Epithelial cell of esophagus (primary cell): ENCODE measurements around the gene KLF1.
A peak's percentile ranks its signal among the peaks of the same experiment; 100 is the strongest.

ENCODE experiments used
- DNase-seq: peaks from one replicate; pipeline ENCODE4 v3.0.0; 2010; ENCODE audit warnings: low read depth
- H3K4me3 ChIP-seq: 2 replicates; pipeline ENCODE4 v1.5.1; 2011; ENCODE audit warnings: mild to moderate bottlenecking, low read length, control low read depth
- TF ChIP-seq, protein P1 (sequence below): IDR thresholded peaks from 2 replicates; pipeline ENCODE4 v1.5.1; 2011; ENCODE audit warnings: low read depth, mild to moderate bottlenecking, low read length, control low read depth, inconsistent platforms; ENCODE audit not compliant: insufficient read depth; ENCODE audit errors: missing control alignments

The KLF1 gene

GRCh38 chr19:12884627-12884925 is 2.4 kb downstream of the KLF1 start:
- DNase-seq: no peak
- TF ChIP-seq, protein P1, sequence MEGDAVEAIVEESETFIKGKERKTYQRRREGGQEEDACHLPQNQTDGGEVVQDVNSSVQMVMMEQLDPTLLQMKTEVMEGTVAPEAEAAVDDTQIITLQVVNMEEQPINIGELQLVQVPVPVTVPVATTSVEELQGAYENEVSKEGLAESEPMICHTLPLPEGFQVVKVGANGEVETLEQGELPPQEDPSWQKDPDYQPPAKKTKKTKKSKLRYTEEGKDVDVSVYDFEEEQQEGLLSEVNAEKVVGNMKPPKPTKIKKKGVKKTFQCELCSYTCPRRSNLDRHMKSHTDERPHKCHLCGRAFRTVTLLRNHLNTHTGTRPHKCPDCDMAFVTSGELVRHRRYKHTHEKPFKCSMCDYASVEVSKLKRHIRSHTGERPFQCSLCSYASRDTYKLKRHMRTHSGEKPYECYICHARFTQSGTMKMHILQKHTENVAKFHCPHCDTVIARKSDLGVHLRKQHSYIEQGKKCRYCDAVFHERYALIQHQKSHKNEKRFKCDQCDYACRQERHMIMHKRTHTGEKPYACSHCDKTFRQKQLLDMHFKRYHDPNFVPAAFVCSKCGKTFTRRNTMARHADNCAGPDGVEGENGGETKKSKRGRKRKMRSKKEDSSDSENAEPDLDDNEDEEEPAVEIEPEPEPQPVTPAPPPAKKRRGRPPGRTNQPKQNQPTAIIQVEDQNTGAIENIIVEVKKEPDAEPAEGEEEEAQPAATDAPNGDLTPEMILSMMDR: no peak
- H3K4me3 ChIP-seq: peak overlapping the region; percentile 38

DNA sequence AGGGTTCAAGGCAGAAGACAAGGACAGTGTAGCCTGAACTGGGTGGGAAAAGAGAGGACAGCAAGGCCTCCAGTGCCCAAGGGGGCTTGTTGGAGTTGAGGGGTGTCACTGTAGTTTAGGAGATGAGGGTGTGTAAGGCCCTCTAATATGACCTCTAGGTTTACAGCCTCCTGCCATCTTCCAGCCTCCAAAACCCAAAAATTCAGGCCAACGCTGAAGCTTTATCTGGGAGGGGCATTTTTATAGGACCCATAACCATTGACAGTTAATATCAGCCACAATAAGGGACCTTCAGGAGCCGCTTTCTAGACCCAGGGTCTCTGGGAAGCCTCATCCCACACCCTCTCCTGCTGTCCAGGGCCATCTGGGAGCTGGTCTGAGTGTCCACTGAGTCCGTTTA is 2.8 kb downstream of the KLF1 start:
- H3K4me3 ChIP-seq: no peak overlapping the region
- TF ChIP-seq, protein P1: no peak

DNA sequence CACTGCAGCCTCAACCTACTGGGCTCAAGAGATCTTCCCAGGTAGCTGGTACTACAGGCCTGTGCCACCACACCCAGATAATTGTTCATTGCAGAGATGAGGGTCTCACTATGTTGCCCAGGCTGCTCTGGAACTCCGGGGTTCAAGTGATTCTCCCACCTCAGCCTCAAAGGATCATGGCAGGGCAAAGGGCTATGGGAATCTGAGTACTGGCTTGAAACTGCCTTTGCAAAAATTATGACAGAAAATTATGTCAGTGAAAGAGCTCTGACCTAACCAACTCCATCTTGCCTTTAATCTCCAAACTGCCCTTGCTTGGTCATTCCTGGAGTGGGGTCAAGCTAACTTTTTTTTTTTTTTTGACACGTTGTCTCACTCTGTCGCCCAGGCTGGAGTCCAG is 4.4 kb downstream of the KLF1 start:
- TF ChIP-seq, protein P1: no peak
- no peak overlapping the region for H3K4me3 ChIP-seq
- DNase-seq: no peak

More for the DNA sequence above, 2.8 kb downstream of the KLF1 start:
- DNase-seq: no peak

DNA sequence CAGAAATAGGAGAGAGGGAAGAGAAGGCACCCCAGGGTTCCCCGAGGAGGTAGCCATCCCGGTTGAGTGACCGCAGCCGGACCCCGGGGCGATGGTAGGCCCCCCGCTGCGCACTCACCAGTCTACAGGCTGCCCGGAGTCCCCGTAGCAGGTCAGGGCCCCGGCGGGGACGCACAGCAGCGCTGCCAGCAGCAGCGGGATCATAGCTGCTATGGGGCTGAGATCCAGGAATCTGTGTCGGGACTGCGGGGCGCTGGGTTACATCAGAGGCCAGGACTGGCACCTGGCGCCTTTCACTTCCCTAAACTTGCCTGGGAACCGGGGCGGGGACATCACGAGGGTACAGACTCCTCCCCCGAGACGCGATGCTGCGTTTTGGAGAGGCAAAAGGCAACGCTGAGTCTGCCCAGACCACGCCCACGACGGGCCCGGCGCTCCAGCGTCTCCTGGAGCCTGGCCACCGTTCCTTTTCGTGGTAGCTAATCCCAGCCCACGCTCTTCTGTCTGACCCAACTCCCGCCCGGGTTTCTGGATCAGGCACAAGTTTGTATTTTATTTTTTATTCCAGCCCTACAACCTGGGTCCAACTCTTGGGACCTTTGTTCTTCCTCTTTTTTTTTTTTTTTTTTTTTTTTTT is 5.7 kb downstream of the KLF1 start, which contains the start of gene DNASE2:
TSS of gene DNASE2 (minus strand) at position 278 of the 637 bp plus-strand sequence. CDS start at position 204, 74 bp downstream.
- peak; percentile 97 for DNase-seq
- peak within 1 kb of the TSS; percentile 86 for H3K4me3 ChIP-seq
- TF ChIP-seq, protein P1: no peak

DNA sequence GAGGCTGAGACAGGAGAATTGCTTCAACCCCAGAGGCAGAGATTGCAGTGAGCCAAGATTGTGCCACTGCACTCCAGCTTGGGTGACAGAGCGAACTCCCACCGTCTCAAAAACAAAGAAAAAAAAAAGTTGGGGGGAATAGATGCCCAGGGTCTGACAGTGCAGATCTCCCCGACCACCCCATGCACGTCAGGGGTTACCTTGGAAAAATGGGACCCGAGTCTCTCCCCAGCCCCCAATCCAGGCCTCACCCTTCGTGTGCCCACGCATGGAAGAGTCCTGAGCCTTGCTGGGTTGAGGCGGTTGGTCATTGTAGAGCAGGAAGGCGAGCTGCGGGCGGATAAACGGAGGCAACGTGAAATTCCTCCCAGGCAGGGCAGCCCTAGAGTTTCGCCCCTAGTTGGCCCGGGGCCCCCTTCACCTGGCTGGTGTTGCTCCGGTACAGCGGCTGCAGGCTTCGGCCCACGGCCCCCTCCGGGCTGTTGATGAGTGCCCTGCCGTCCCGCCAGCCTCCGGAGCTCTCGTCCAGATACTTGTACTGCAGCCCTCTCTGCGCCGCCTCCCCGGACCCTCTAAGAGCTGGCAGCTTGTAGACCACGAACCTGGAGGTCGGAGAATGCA is 6.3 kb downstream of the KLF1 start:
- H3K4me3 ChIP-seq: peak overlapping the region; percentile 86
- TF ChIP-seq, protein P1: no peak
- no peak for DNase-seq

GRCh38 chr19:12875086-12875485 is 11.9 kb downstream of the KLF1 start:
- DNase-seq: no peak
- TF ChIP-seq, protein P1: no peak
- H3K4me3 ChIP-seq: no peak overlapping the region
